GM12878 (cell line): Measurements from ENCODE around the gene MARF1. TPM values are rescaled to one million over a fixed set of nuclear protein-coding genes. Genes with fewer than 3 reads are reported as not detected.
A peak's percentile ranks its signal among the peaks of the same experiment; 100 is the strongest.

Experiments
- ATAC-seq: fragments of 200-7000 bp; cut with Tn5 transposase; 3 replicates; pipeline ENCODE4 v1.9.1; 2020; ENCODE audit warnings: mild to moderate bottlenecking, moderate library complexity
- BruUV-seq: library from RNA; stranded (reverse); fragments of 400-500 nt; replicated peaks from 2 replicates; lab custom pipeline; 2021; lab: Mats Ljungman, UMichigan
- CTCF ChIA-PET: fragments of 300-600 bp; sonication (Branson Sonifier 250); formaldehyde crosslinking; extraction: SDS; loops from one replicate; lab custom pipeline; 2021; ENCODE audit warnings: inconsistent platforms; lab: Yijun Ruan, JAX
- POLR2A ChIA-PET: fragments of 350-600 bp; formaldehyde crosslinking; extraction: SDS; loops from one replicate; lab custom pipeline; 2021; ENCODE audit warnings: inconsistent platforms; lab: Charles Lee
- RAD21 ChIA-PET: fragments of 300-600 bp; sonication (Branson Sonifier 250); formaldehyde crosslinking; loops from one replicate; lab custom pipeline; 2023; ENCODE audit warnings: antibody characterized with exemption; ENCODE audit not compliant: unreplicated experiment; lab: Charles Lee
- SMC1A ChIA-PET: fragments of 300-600 bp; sonication (Branson Sonifier 250); formaldehyde crosslinking; loops from one replicate; lab custom pipeline; 2023; ENCODE audit not compliant: unreplicated experiment, uncharacterized antibody; lab: Charles Lee
- DNase-seq: peaks from one replicate; pipeline ENCODE4 v3.0.0-alpha.2; 2011; ENCODE audit warnings: low read depth, low spot score
- FAIRE-seq: peaks from 3 replicates; lab custom pipeline; 2011; peaks lifted over from hg19 to GRCh38; lab: Jason Lieb, UNC
- H2AFZ ChIP-seq: 2 replicates; pipeline ENCODE4 v1.6.0; 2011; ENCODE audit warnings: low read depth, low read length, control low read depth; ENCODE audit not compliant: control insufficient read depth
- H3K27ac ChIP-seq: 2 replicates; pipeline ENCODE4 v1.5.1; 2011; ENCODE audit warnings: control low read depth; ENCODE audit not compliant: control insufficient read depth, insufficient read depth
- H3K27me3 ChIP-seq, 2 experiments: replicated peaks in 1 of 2; 2 replicates each; pipeline versions ENCODE4 v1.6.0 to v1.6.1; 2011; ENCODE audit warnings: low read length in 1 of 2; ENCODE audit not compliant: control insufficient read depth in 2 of 2, insufficient read depth in 2 of 2
- H3K36me3 ChIP-seq, 2 experiments: 2 replicates each; pipeline ENCODE4 v1.5.1; 2011; ENCODE audit warnings: low read length in 1 of 2; ENCODE audit not compliant: control insufficient read depth in 2 of 2, insufficient read depth in 2 of 2
- H3K4me1 ChIP-seq: 2 replicates; pipeline ENCODE4 v1.6.1; 2011; ENCODE audit warnings: mild to moderate bottlenecking, low read length, moderate library complexity, mixed read lengths; ENCODE audit not compliant: control insufficient read depth, insufficient read depth
- H3K4me2 ChIP-seq: 2 replicates; pipeline ENCODE4 v1.6.0; 2011; ENCODE audit warnings: control low read depth; ENCODE audit not compliant: control insufficient read depth, insufficient read depth
- H3K4me3 ChIP-seq: fragments of 200-600 bp; sonication (generic); 2 replicates; pipeline ENCODE4 v1.5.1; 2016
- H3K79me2 ChIP-seq: 2 replicates; pipeline ENCODE4 v1.6.0; 2011; ENCODE audit warnings: low read length; ENCODE audit not compliant: control insufficient read depth, insufficient read depth
- H3K9ac ChIP-seq: 2 replicates; pipeline ENCODE4 v1.8.0; 2011; ENCODE audit warnings: low read length, control low read depth, mixed read lengths; ENCODE audit not compliant: control insufficient read depth, insufficient read depth
- H3K9me3 ChIP-seq: replicated peaks from 3 replicates; pipeline ENCODE4 v1.5.1; 2011; ENCODE audit warnings: mild to moderate bottlenecking, low read length; ENCODE audit not compliant: control insufficient read depth, insufficient read depth
- H4K20me1 ChIP-seq: 2 replicates; pipeline ENCODE4 v1.6.0; 2011; ENCODE audit not compliant: control insufficient read depth, insufficient read depth
- CREB1 ChIP-seq: IDR thresholded peaks from 2 replicates; pipeline ENCODE4 v1.6.1; 2012; ENCODE audit warnings: low read depth, mild to moderate bottlenecking, inconsistent platforms
- FOXK2 ChIP-seq: fragments of 450-650 bp; IDR thresholded peaks from 2 replicates; pipeline ENCODE4 v1.6.1; 2017; ENCODE audit warnings: mild to moderate bottlenecking, moderate library complexity
- SREBF2 ChIP-seq: IDR thresholded peaks from 2 replicates; pipeline ENCODE4 v1.6.1; 2012; ENCODE audit warnings: mild to moderate bottlenecking, low read length
- TCF7 ChIP-seq: IDR thresholded peaks from 2 replicates; pipeline ENCODE4 v1.6.1; 2014; ENCODE audit warnings: antibody characterized with exemption, borderline replicate concordance
- WGBS: methylation state at CpG from one replicate; pipeline ENCODE4 v1.1.6; 2016; ENCODE audit warnings: low lambda C conversion rate; ENCODE audit not compliant: insufficient replicate concordance, insufficient coverage; ENCODE audit errors: missing lambda C conversion rate; 5-methylcytosine and 5-hydroxymethylcytosine counted together
- in situ Hi-C: fragments of 300-500 bp; cut with MboI; formaldehyde crosslinking; loops from 9 replicates; pipeline ENCODE4 v1.14.3; 2018; ENCODE audit warnings: mixed read lengths
- intact Hi-C: fragments of 100-400 bp; cut with micrococcal nuclease; formaldehyde crosslinking; loops from one replicate; pipeline ENCODE4 v1.14.2; 2022; ENCODE audit not compliant: unreplicated experiment
- polyA plus RNA-seq, 11 experiments: library from polyadenylated mRNA; depleted of rRNA in 4 of 11; unstranded in 6 of 11; stranded (reverse) in 5 of 11; fragments of >200 nt; fragmentation: Nextera tagmentation in 4 of 11; fragmentation: Illumina TruSeq in 1 of 11; extraction: Ambion mirVana in 4 of 11; extraction: Trizol in 1 of 11; gene quantifications; 1 replicate in 1 of 11; 2 replicates in 10 of 11; pipeline versions ENCODE4 v1.2.1 to v1.2.3, GENCODE V29; 2011 to 2016; ENCODE audit warnings: inconsistent platforms in 2 of 11, missing spikeins in 2 of 11, low read depth in 1 of 11
- total RNA-seq, 4 experiments: library from RNA; depleted of rRNA in 3 of 4; stranded (reverse); fragments of >200 nt in 3 of 4; fragmentation: Illumina TruSeq in 1 of 4; extraction: Trizol in 1 of 4; gene quantifications; 2 replicates each; pipeline versions ENCODE4 v1.2.1 to v1.2.3, GENCODE V29; 2013 to 2021
- TF ChIP-seq, protein P1 (sequence below), 3 experiments: IDR thresholded peaks in 2 of 3; conservative IDR thresholded peaks in 1 of 3; 2 replicates each; pipeline ENCODE4 v1.5.1; 2011; ENCODE audit warnings: low read depth in 3 of 3, low read length in 3 of 3, mild to moderate bottlenecking in 3 of 3, control low read depth in 2 of 3, moderate library complexity in 2 of 3, inconsistent platforms in 1 of 3, mixed read lengths in 1 of 3; ENCODE audit not compliant: control insufficient read depth in 2 of 3, insufficient read depth in 1 of 3; ENCODE audit errors: extremely low read depth in 1 of 3
- TF ChIP-seq, protein P2 (sequence below): fragments of 450-650 bp; IDR thresholded peaks from 2 replicates; pipeline ENCODE4 v1.6.1; 2017; ENCODE audit warnings: mild to moderate bottlenecking, moderate library complexity
- TF ChIP-seq, protein P3 (sequence below): IDR thresholded peaks from 2 replicates; pipeline ENCODE4 v1.6.1; 2011; ENCODE audit warnings: borderline replicate concordance, low read depth, mild to moderate bottlenecking, moderate library complexity, mixed read lengths, low read length; ENCODE audit not compliant: insufficient read depth; ENCODE audit errors: extremely low read length

The MARF1 gene
- total and polyA plus RNA-seq, 10 of the 15 experiments (the other 5 are each of a cell fraction or from before 2014, with no cell fraction given), result 4.5 to 40.1 (median 14.0) TPM

DNA sequence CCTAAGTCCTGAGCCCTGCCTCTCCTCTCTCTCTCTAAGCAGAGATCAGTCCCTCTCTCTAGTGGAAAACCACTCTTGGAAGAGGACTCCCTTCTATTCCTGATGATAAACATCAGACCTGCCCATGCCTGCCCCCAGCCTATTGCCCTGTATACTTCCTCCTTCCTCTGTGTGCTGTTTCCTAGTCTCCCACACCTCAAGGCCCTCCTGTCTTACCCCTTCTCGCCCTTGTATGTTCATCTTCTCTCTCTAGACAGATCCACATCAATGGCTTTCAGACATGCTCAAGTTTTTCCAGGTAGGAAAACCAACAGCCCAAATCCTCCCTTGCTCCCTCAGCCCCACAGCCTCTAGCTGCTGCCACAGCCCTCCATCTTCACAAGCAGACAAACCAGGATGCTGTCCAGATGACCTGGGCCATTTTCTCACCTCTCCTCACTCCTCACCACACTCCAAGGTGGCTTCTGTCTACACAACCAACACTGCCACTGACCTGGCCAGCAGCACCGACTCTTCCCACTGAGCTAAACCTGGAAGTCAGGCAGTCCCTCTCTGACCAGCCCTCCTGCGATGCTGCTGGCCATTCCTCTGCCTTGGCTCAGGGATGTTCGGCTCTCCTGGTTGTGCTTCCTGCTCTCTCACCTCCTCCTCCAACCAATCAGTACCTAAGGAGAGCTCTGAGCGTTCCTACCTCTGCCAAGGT, 36.3 kb downstream of the MARF1 start (continued):
- TF ChIP-seq, protein P1, sequence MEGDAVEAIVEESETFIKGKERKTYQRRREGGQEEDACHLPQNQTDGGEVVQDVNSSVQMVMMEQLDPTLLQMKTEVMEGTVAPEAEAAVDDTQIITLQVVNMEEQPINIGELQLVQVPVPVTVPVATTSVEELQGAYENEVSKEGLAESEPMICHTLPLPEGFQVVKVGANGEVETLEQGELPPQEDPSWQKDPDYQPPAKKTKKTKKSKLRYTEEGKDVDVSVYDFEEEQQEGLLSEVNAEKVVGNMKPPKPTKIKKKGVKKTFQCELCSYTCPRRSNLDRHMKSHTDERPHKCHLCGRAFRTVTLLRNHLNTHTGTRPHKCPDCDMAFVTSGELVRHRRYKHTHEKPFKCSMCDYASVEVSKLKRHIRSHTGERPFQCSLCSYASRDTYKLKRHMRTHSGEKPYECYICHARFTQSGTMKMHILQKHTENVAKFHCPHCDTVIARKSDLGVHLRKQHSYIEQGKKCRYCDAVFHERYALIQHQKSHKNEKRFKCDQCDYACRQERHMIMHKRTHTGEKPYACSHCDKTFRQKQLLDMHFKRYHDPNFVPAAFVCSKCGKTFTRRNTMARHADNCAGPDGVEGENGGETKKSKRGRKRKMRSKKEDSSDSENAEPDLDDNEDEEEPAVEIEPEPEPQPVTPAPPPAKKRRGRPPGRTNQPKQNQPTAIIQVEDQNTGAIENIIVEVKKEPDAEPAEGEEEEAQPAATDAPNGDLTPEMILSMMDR (IDR thresholded peaks at IDR 0.05 in 2 of 3, conservative IDR thresholded peaks at IDR 0.05 in 1 of 3; ENCODE audit: control insufficient read depth in 2 of 3, extremely low read depth in 1 of 3, insufficient read depth in 1 of 3, low read depth in 3 of 3, low read length in 3 of 3), result no peak

DNA sequence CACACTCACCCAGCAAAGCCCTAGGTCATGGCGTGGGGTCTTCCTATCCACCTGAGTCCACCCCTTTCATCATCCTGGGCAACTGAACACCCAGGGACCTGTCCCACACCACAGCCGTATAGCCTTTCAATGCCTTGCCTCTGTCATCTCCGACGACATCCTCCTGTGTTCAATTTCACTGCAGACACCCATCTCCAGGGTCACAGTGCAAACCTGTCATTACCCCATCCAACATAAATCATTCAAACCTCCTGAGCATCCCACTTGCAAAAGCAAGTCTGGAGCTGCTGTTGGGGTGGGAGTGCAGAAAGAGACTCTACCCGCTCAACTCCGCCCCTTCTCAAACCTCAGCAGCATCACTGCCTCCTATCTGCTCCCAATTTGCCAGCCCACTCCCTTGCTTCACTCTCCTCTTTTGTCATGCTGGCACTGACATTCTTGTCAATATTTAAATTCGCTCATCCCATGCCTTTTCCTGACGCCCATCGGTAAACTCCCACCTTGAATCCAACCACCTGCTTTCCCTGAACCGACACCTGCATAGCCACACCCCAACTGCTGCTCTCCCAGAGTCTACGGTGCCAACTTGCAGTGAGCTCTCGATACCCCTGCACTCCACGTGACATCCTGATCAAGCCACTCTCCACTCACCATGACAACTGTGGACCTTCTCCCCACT, 37.0 kb downstream of the MARF1 start:
- CTCF ChIA-PET, result no interaction called here

More for the DNA sequence above, 37.0 kb downstream of the MARF1 start:
- H2AFZ ChIP-seq, result no peak overlapping the region
- no peak overlapping the region for H3K9ac ChIP-seq
- H3K36me3 ChIP-seq, result peaks cover 21 to 50% of the 10 kb centered on the region in 2 experiments
- in situ Hi-C loops (no loop called here), intact Hi-C loops (no loop called here)
- no peaks in the 10 kb centered on the region for H3K27me3 ChIP-seq
- TF ChIP-seq FOXK2, result peak; percentile 33; the same call in 1 of the 2 replicates
- no peak for TF ChIP-seq TCF7
- TF ChIP-seq CREB1, result no peak
- no peak for TF ChIP-seq SREBF2
- TF ChIP-seq, protein P2, sequence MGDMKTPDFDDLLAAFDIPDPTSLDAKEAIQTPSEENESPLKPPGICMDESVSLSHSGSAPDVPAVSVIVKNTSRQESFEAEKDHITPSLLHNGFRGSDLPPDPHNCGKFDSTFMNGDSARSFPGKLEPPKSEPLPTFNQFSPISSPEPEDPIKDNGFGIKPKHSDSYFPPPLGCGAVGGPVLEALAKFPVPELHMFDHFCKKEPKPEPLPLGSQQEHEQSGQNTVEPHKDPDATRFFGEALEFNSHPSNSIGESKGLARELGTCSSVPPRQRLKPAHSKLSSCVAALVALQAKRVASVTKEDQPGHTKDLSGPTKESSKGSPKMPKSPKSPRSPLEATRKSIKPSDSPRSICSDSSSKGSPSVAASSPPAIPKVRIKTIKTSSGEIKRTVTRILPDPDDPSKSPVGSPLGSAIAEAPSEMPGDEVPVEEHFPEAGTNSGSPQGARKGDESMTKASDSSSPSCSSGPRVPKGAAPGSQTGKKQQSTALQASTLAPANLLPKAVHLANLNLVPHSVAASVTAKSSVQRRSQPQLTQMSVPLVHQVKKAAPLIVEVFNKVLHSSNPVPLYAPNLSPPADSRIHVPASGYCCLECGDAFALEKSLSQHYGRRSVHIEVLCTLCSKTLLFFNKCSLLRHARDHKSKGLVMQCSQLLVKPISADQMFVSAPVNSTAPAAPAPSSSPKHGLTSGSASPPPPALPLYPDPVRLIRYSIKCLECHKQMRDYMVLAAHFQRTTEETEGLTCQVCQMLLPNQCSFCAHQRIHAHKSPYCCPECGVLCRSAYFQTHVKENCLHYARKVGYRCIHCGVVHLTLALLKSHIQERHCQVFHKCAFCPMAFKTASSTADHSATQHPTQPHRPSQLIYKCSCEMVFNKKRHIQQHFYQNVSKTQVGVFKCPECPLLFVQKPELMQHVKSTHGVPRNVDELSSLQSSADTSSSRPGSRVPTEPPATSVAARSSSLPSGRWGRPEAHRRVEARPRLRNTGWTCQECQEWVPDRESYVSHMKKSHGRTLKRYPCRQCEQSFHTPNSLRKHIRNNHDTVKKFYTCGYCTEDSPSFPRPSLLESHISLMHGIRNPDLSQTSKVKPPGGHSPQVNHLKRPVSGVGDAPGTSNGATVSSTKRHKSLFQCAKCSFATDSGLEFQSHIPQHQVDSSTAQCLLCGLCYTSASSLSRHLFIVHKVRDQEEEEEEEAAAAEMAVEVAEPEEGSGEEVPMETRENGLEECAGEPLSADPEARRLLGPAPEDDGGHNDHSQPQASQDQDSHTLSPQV, result no peak
- TF ChIP-seq, protein P3, sequence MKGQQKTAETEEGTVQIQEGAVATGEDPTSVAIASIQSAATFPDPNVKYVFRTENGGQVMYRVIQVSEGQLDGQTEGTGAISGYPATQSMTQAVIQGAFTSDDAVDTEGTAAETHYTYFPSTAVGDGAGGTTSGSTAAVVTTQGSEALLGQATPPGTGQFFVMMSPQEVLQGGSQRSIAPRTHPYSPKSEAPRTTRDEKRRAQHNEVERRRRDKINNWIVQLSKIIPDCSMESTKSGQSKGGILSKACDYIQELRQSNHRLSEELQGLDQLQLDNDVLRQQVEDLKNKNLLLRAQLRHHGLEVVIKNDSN, result no peak
- H3K27ac ChIP-seq, result no peak overlapping the region
- POLR2A ChIA-PET, result interaction anchor here (0.9 kb wide), 1 partner anchor 13 kb away, joined by 3 read pairs; no protein-coding TSS in a partner anchor
- FAIRE-seq, result no peak
- SMC1A ChIA-PET, result interaction anchor here (0.5 kb wide), 1 partner anchor 177 kb away, joined by 3 read pairs; no protein-coding TSS in a partner anchor
- H3K4me3 ChIP-seq, result no peak overlapping the region
- RAD21 ChIA-PET, result no interaction called here
- no peak overlapping the region for H3K4me2 ChIP-seq
- no peaks in the 10 kb centered on the region for H4K20me1 ChIP-seq
- BruUV-seq, result no TSS peak
- 98% methylated on average over 13 of the region's 13 CpGs for WGBS
- no peaks in the 10 kb centered on the region for H3K9me3 ChIP-seq
- DNase-seq, result no peak
- no peaks in the 10 kb centered on the region for H3K4me1 ChIP-seq
- ATAC-seq, result no peak
- H3K79me2 ChIP-seq, result no peaks in the 10 kb centered on the region
